NAMALWA (cell line): ENCODE results near the gene ADNP2.

Source experiments
- DNase-seq: peaks from one replicate; pipeline ENCODE4 v3.0.0-alpha.2; 2015; ENCODE audit warnings: low spot score

Gene ADNP2

GRCh38 chr18:80105369-80106167 is 3.5 kb upstream of the ADNP2 start:
- no peak for DNase-seq

GRCh38 chr18:80106482-80107051 is 2.5 kb upstream of the ADNP2 start:
- DNase-seq = no peak

- DNase-seq = no peak
These were observed 1.6 kb upstream of the ADNP2 start for GRCh38 chr18:80107426-80107825.

- DNase-seq = no peak
These were observed 933 bp upstream of the ADNP2 start for GRCh38 chr18:80108121-80108536.

GRCh38 chr18:80109676-80110078 is 615 bp downstream of the ADNP2 start:
- DNase-seq = no peak

GRCh38 chr18:80112624-80113248 is 3.7 kb downstream of the ADNP2 start:
- DNase-seq = no peak

GRCh38 chr18:80115035-80115434 is 6.0 kb downstream of the ADNP2 start:
- DNase-seq = no peak

- no peak for DNase-seq
These were observed 10.0 kb downstream of the ADNP2 start for GRCh38 chr18:80119111-80119510.

- DNase-seq = no peak
These were observed 11.9 kb downstream of the ADNP2 start for GRCh38 chr18:80120932-80121331.

GRCh38 chr18:80124131-80124530 is 15.1 kb downstream of the ADNP2 start:
- no peak for DNase-seq

GRCh38 chr18:80126797-80127196 is 17.7 kb downstream of the ADNP2 start:
- DNase-seq = no peak

- no peak for DNase-seq
These were observed 18.6 kb downstream of the ADNP2 start for GRCh38 chr18:80127635-80128034.

GRCh38 chr18:80129672-80130367 is 20.8 kb downstream of the ADNP2 start:
- no peak for DNase-seq

- no peak for DNase-seq
These were observed 21.5 kb downstream of the ADNP2 start for GRCh38 chr18:80130555-80130954.

- DNase-seq = no peak
These were observed 23.2 kb downstream of the ADNP2 start for GRCh38 chr18:80132180-80132812.

- no peak for DNase-seq
These were observed 24.1 kb downstream of the ADNP2 start for GRCh38 chr18:80133124-80133523.

- DNase-seq = no peak
These were observed 26.1 kb downstream of the ADNP2 start for GRCh38 chr18:80135136-80135535.

GRCh38 chr18:80136679-80137078 is 27.6 kb downstream of the ADNP2 start:
- DNase-seq = no peak

- no peak for DNase-seq
These were observed 28.1 kb downstream of the ADNP2 start for GRCh38 chr18:80137137-80137536.

- no peak for DNase-seq
These were observed 28.9 kb downstream of the ADNP2 start for GRCh38 chr18:80137976-80138375.

GRCh38 chr18:80140455-80140985 is 31.5 kb downstream of the ADNP2 start:
- no peak for DNase-seq

- no peak for DNase-seq
These were observed 34.8 kb downstream of the ADNP2 start for GRCh38 chr18:80143881-80144280.
